GM23338 (cell line): ENCODE measurements around the gene CFB.
"Not testable (repeated sequence)": the region's sequence is repeated elsewhere in the genome, so short reads cannot be mapped to it uniquely, and the experiment has no call there.

Experiments used
- CTCF ChIP-seq, 2 experiments: fragments of 200-600 bp in 1 of 2; sonication (generic) in 1 of 2; conservative IDR thresholded peaks; 2 replicates each; pipeline versions ENCODE4 v1.5.1 to v1.6.1; 2016 to 2017; ENCODE audit warnings: antibody characterized with exemption in 2 of 2, low read depth in 2 of 2, mild to moderate bottlenecking in 2 of 2, moderate library complexity in 1 of 2
- POLR2AphosphoS5 ChIP-seq: IDR thresholded peaks from 2 replicates; pipeline ENCODE4 v1.6.1; 2016; ENCODE audit warnings: antibody characterized with exemption, low read depth

GRCh38 chr6:31980195-31980876 lies 34.4 kb downstream of the CFB start:
- TF ChIP-seq CTCF (conservative IDR thresholded peaks at IDR 0.05; ENCODE audit: low read depth in 2 of 2); POLR2AphosphoS5: not testable (repeated sequence)
